Endothelial cell (in vitro differentiated cells): Measurements from ENCODE around the gene KRTAP12-2. TPM values are rescaled to one million over a fixed set of nuclear protein-coding genes. Genes with fewer than 3 reads are reported as not detected.

Experiments used
- DNase-seq: peaks from one replicate; pipeline ENCODE4 v3.0.0; 2021; ENCODE audit warnings: low spot score
- H3K27ac Mint-ChIP-seq: one replicate; pipeline ENCODE4 v1.8.0; 2021; ENCODE audit warnings: mixed read lengths, inconsistent platforms; ENCODE audit not compliant: unreplicated experiment
- H3K27me3 Mint-ChIP-seq: one replicate; pipeline ENCODE4 v1.8.0; 2021; ENCODE audit warnings: mild to moderate bottlenecking, moderate library complexity, mixed read lengths, inconsistent platforms; ENCODE audit not compliant: unreplicated experiment
- H3K36me3 Mint-ChIP-seq: one replicate; pipeline ENCODE4 v1.8.0; 2021; ENCODE audit warnings: mild to moderate bottlenecking, low read depth, mixed read lengths, inconsistent platforms; ENCODE audit not compliant: unreplicated experiment
- H3K4me1 Mint-ChIP-seq: one replicate; pipeline ENCODE4 v1.8.0; 2021; ENCODE audit warnings: mild to moderate bottlenecking, mixed read lengths, inconsistent platforms; ENCODE audit not compliant: unreplicated experiment
- H3K4me3 Mint-ChIP-seq: one replicate; pipeline ENCODE4 v1.8.0; 2021; ENCODE audit warnings: mild to moderate bottlenecking, mixed read lengths, inconsistent platforms; ENCODE audit not compliant: unreplicated experiment
- H3K9me3 Mint-ChIP-seq: one replicate; pipeline ENCODE4 v1.8.0; 2021; ENCODE audit warnings: mixed read lengths, inconsistent platforms; ENCODE audit not compliant: unreplicated experiment
- CTCF ChIP-seq: fragments of 200-600 bp; sonication (generic); IDR thresholded peaks from one replicate; pipeline ENCODE4 v1.5.0; 2021; ENCODE audit warnings: antibody characterized with exemption; ENCODE audit not compliant: unreplicated experiment
- total RNA-seq: library from RNA; stranded (reverse); fragmentation: NEBNext Ultra II Directional; extraction: Animal tissue kit (Norgen Biotek cat#: 25700); gene quantifications from one replicate; pipeline ENCODE4 v1.2.1, GENCODE V29; 2021; ENCODE audit not compliant: unreplicated experiment

Gene KRTAP12-2
- total RNA-seq, 1 donor from 2014 or later, result not detected

- DNase-seq, result no peak
- H3K36me3 Mint-ChIP-seq, result peaks cover 13% of the 10 kb centered on the region
- peaks cover 1% of the 10 kb centered on the region for H3K27me3 Mint-ChIP-seq
- no peaks in the 10 kb centered on the region for H3K9me3 Mint-ChIP-seq
- H3K4me3 Mint-ChIP-seq, result no peak overlapping the region
- peaks cover 7% of the 10 kb centered on the region for H3K4me1 Mint-ChIP-seq
- H3K27ac Mint-ChIP-seq, result no peak overlapping the region
- no peak for TF ChIP-seq CTCF
These were observed 7.7 kb downstream of the KRTAP12-2 start for GRCh38 chr21:44658913-44659595.

GRCh38 chr21:44658541-44658910 lies 8.2 kb downstream of the KRTAP12-2 start:
- no peak for DNase-seq
- TF ChIP-seq CTCF, result no peak
- peaks cover 3% of the 10 kb centered on the region for H3K27me3 Mint-ChIP-seq
- H3K9me3 Mint-ChIP-seq, result no peaks in the 10 kb centered on the region
- H3K4me3 Mint-ChIP-seq, result no peak overlapping the region
- peaks cover 13% of the 10 kb centered on the region for H3K36me3 Mint-ChIP-seq
- H3K27ac Mint-ChIP-seq, result no peak overlapping the region
- peaks cover 7% of the 10 kb centered on the region for H3K4me1 Mint-ChIP-seq

GRCh38 chr21:44657635-44658540 lies 8.8 kb downstream of the KRTAP12-2 start, which contains the start of gene KRTAP12-3:
Gene KRTAP12-3 (plus strand): TSS chr21:44657932. CDS start chr21:44657980, 48 bp downstream.
- Mint-ChIP-seq H3K36me3 (peaks cover 13% of the 10 kb centered on the region), H3K9me3 (no peaks in the 10 kb centered on the region), H3K4me1 (peaks cover 7% of the 10 kb centered on the region), H3K27ac (no peak within 1 kb of the TSS), H3K4me3 (no peak within 1 kb of the TSS), H3K27me3 (peaks cover 3% of the 10 kb centered on the region)
- DNase-seq, result no peak
- no peak for TF ChIP-seq CTCF

GRCh38 chr21:44656868-44657267 lies 9.9 kb downstream of the KRTAP12-2 start:
- DNase-seq, result no peak
- Mint-ChIP-seq H3K27me3 (peaks cover 3% of the 10 kb centered on the region), H3K36me3 (peaks cover 13% of the 10 kb centered on the region), H3K4me1 (peaks cover 7% of the 10 kb centered on the region), H3K4me3 (no peak overlapping the region), H3K27ac (no peak overlapping the region), H3K9me3 (no peaks in the 10 kb centered on the region)
- TF ChIP-seq CTCF, result no peak
